ENCODE results near the gene RACGAP1. TPM values are rescaled to one million over a fixed set of nuclear protein-coding genes. Genes with fewer than 3 reads are reported as not detected.

RACGAP1 gene
- total RNA-seq, 1 donor, result 69.1 TPM

DNA sequence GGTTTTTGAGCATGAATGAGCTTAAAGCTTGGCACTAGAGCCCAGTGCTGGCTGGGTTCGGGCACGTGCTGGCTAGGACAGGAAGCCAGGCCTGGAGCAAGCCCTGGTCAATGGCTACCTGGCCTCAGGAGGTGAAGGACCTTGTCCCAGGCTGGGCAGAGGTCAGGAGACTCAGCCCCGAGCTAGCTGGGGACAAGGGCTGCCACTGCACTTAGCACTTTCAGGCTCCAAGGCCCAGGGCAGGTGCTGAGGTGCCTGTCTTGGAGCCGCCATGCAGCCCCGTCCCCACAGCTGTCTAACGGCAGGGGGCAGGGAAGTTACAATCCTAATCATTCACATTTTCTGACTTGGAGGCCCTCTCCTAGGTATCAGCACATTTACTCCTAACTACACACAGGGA lies 56.8 kb downstream of the RACGAP1 start:
- no peak for DNase-seq (ENCODE audit: low read depth)
- TF ChIP-seq, protein P1, sequence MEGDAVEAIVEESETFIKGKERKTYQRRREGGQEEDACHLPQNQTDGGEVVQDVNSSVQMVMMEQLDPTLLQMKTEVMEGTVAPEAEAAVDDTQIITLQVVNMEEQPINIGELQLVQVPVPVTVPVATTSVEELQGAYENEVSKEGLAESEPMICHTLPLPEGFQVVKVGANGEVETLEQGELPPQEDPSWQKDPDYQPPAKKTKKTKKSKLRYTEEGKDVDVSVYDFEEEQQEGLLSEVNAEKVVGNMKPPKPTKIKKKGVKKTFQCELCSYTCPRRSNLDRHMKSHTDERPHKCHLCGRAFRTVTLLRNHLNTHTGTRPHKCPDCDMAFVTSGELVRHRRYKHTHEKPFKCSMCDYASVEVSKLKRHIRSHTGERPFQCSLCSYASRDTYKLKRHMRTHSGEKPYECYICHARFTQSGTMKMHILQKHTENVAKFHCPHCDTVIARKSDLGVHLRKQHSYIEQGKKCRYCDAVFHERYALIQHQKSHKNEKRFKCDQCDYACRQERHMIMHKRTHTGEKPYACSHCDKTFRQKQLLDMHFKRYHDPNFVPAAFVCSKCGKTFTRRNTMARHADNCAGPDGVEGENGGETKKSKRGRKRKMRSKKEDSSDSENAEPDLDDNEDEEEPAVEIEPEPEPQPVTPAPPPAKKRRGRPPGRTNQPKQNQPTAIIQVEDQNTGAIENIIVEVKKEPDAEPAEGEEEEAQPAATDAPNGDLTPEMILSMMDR (IDR thresholded peaks at IDR 0.05; ENCODE audit: insufficient read depth, low read depth, low read length), result no peak
- H3K4me3 ChIP-seq (ENCODE audit: low read depth, low read length), result no peak overlapping the region

DNA sequence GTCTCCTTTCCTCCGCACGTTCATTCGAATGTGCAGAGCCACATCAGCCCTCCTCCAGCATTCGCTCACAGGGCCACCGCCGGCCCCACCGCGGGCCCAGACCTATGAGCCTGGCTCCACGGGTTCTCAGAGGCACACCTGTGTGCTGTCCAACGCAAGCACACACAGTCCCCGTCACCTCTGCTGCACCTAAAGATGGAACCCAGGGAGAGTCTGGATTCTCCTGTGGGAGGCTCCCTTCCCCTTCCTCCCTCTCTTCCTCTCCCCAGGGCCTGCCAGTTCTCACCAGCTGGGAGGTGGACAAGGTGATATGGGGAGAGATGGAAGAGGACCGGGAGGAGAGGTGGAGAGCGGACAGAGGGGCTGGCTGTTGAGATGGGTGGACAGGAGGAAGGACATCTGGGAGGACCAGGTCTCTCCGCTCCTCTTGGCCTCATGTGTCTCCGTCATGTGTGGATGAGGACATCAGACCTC lies 57.5 kb downstream of the RACGAP1 start:
- TF ChIP-seq, protein P1 (IDR thresholded peaks at IDR 0.05; ENCODE audit: insufficient read depth, low read depth, low read length), result no peak
- H3K4me3 ChIP-seq (ENCODE audit: low read depth, low read length), result peak overlapping the region; percentile 53
- DNase-seq (ENCODE audit: low read depth), result no peak

DNA sequence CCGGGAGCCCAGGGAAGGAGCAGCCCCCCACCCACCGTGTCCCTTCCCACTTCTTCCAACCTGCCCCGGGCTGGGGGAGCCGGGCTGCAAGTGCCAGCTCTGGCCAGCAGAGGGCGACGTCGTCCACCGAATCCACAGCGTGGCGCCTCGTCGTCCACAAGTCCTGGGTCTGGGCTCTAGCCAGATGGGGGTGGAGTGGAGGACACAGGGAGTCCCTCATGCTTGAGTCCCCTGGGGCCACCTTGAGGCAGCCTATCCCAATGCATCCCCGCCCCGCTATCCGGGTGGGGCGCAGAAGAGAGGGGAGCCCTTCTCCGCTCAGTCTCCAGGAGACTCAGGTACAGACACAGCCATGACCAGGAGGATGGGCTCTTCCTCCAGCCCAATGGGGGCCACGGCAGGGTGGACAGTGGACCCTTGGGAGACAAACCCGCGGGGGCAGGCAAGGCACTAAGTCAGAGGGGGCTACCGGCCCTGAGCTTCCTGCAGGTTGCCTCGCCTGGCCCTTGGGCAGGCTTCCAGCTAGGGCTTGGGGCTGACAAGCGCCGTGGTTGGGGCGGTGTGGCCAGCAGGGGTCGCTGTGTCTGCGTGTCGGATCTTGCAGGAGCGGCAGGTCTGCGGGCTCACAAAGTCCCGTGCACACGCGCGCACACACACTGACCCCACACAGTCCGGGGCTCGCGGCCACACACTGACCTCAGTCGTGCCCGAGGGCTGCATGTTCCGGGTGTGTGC lies 58.1 kb downstream of the RACGAP1 start:
- peak; percentile 86 for DNase-seq (ENCODE audit: low read depth)
- peak overlapping the region; percentile 53 for H3K4me3 ChIP-seq (ENCODE audit: low read depth, low read length)
- TF ChIP-seq, protein P1 (IDR thresholded peaks at IDR 0.05; ENCODE audit: insufficient read depth, low read depth, low read length), result peak; percentile 80

DNA sequence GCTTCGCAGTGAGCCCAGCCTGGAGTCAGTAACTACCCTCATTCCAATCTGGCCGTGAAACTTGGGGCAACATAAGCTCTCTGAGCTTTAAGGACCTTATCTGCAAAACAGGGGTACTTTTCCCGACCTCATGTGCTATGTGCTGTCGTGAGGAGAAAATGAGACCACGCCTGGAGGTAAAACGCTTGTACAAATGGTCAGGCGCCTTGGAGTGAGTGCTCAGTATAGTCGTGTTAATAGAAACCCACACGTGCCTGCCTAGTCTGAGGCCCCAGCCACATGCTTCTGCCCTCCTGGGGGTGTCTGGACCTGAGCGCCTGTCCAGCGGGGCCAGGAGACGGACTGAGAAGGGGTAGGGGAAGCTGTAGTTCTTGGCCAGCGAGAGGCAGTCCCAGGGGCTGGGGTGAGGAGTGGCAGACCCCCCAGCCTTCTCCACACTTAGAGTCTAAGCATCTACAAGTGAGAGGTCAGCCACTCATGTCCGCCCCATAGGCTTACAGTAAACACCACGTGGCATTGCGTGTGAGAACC lies 58.7 kb downstream of the RACGAP1 start:
- TF ChIP-seq, protein P1 (IDR thresholded peaks at IDR 0.05; ENCODE audit: insufficient read depth, low read depth, low read length), result no peak
- H3K4me3 ChIP-seq (ENCODE audit: low read depth, low read length), result no peak overlapping the region
- DNase-seq (ENCODE audit: low read depth), result no peak

DNA sequence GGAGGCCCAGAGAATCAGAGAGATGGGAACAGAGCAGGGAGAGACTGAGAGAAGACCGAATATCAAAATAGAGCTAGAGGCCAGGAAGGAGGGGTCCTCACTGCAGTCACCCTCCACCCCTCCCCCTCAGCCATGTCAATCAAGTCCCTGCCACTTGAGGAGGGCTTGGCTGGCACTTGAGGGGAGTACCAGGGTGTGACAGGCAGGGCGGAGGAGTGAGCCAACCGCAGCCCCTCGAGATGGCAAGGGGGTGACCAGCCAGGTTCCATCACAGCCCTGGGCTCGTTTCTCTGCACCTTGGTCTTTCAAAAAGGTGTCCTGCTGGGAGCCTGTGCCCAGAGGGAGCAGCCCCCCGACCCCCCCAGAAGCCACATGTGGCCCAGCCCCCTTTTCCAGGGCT lies 59.5 kb downstream of the RACGAP1 start:
- DNase-seq (ENCODE audit: low read depth), result no peak
- TF ChIP-seq, protein P1 (IDR thresholded peaks at IDR 0.05; ENCODE audit: insufficient read depth, low read depth, low read length), result no peak
- H3K4me3 ChIP-seq (ENCODE audit: low read depth, low read length), result no peak overlapping the region

DNA sequence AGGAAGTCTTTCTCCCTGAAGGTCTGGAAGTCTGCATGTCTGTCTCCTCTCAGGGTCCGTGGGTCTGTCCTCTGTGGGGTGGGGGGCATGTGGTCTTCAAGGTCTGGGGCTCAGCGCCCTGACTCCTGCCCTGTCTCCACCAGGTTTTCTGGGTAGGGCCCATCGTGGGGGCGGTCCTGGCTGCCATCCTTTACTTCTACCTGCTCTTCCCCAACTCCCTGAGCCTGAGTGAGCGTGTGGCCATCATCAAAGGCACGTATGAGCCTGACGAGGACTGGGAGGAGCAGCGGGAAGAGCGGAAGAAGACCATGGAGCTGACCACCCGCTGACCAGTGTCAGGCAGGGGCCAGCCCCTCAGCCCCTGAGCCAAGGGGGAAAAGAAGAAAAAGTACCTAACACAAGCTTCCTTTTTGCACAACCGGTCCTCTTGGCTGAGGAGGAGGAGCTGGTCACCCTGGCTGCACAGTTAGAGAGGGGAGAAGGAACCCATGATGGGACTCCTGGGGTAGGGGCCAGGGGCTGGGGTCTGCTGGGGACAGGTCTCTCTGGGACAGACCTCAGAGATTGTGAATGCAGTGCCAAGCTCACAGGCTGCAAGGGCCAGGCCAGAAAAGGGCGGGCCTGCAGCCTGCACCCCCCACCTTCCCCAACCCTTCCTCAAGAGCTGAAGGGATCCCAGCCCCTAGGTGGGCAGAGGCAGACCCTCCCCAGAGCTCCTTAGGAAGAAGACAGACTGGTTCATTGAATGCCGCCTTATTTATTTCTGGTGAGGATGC lies 60.3 kb downstream of the RACGAP1 start:
- no peak overlapping the region for H3K4me3 ChIP-seq (ENCODE audit: low read depth, low read length)
- no peak for DNase-seq (ENCODE audit: low read depth)
- TF ChIP-seq, protein P1 (IDR thresholded peaks at IDR 0.05; ENCODE audit: insufficient read depth, low read depth, low read length), result no peak
